Adipose tissue (tissue), 3 donors: ENCODE measurements around the gene STPG3. TPM values are rescaled to one million over a fixed set of nuclear protein-coding genes. Genes with fewer than 3 reads are reported as not detected.
"Not testable (repeated sequence)": the region's sequence is repeated elsewhere in the genome, so short reads cannot be mapped to it uniquely, and the experiment has no call there.

ENCODE experiments used
- H3K27ac ChIP-seq: one replicate; pipeline ENCODE4 v1.5.1; 2013; ENCODE audit warnings: low read depth, low read length
- WGBS, 3 donors: extraction: QIAGEN DNeasy Blood & Tissue Kit; methylation state at CpG; one replicate each; pipeline ENCODE4 v1.1.7; 2013; 5-methylcytosine and 5-hydroxymethylcytosine counted together
- polyA plus RNA-seq, 3 donors: library from polyadenylated mRNA; stranded (reverse); fragments of 200-250 nt; gene quantifications; one replicate each; pipeline ENCODE4 v1.2.3, GENCODE V29; 2013
- donor health status: healthy with polysubstance abuse.
- donor health status: Bipolar disorder and iron deficiency.
- donor health status: healthy.

The STPG3 gene
- polyA plus RNA-seq, 3 donors, result 0.16 TPM; not detected in 2

DNA sequence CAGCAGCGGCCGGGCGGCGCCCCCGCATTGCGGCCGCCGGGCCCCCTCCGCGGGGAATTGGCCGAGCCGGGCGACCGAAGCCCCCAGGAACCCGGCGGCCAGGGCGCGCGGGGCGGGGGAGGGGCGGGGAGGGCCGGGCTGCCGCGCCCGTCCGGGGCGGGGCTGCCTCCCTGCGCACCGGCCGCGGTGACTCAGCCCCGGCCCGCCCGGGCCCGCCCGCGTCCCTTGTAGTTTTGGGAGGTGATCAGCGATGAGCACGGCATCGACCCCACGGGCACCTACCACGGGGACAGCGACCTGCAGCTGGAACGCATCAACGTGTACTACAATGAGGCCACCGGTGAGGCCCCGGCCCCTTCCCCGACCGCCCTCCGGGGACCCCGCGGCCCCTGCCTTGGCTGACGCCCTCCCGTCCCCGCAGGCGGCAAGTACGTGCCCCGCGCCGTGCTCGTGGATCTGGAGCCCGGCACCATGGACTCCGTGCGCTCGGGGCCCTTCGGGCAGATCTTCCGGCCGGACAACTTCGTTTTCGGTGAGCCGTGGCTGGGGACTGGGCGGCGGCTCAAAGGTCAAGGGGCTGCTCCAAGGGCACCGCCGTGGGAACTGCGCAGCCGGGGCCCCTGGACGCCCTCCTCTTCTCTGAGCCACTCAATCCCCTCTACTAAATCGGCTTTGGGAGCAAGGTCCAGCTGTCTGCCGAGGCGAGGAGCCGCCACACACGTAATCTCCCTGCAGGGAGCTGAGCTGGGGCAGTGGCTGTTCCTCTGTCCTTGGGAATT is 9.4 kb upstream of the STPG3 start:
- 1 to 2% (median 2%) methylated on average over 47 to 81 of the region's 83 CpGs for WGBS, 3 donors

DNA sequence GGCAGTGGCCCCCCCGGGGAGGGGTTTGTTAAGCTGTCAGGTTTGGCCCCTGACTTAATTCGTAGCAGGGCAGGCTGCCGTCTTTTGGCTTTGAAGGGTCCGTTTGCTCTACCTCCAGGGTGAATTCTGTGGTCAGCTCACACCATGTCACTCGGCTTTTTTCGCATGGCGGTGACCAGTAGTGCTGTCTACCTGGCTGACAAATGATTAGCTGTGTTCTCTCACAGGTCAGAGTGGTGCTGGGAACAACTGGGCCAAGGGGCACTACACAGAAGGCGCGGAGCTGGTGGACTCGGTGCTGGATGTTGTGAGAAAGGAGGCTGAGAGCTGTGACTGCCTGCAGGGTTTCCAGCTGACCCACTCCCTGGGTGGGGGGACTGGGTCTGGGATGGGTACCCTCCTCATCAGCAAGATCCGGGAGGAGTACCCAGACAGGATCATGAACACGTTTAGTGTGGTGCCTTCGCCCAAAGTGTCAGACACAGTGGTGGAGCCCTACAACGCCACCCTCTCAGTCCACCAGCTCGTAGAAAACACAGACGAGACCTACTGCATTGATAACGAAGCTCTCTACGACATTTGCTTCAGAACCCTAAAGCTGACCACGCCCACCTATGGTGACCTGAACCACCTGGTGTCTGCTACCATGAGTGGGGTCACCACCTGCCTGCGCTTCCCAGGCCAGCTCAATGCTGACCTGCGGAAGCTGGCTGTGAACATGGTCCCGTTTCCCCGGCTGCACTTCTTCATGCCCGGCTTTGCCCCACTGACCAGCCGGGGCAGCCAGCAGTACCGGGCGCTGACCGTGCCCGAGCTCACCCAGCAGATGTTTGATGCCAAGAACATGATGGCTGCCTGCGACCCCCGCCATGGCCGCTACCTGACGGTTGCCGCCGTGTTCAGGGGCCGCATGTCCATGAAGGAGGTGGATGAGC is 8.6 kb upstream of the STPG3 start:
- H3K27ac ChIP-seq, result peak overlapping the region; percentile 52
- WGBS, 3 donors, result 43 to 83% (median 73%) methylated on average over 36 of the region's 36 CpGs

More for the DNA sequence above, 9.4 kb upstream of the STPG3 start:
- H3K27ac ChIP-seq, result peak overlapping the region; percentile 52

DNA sequence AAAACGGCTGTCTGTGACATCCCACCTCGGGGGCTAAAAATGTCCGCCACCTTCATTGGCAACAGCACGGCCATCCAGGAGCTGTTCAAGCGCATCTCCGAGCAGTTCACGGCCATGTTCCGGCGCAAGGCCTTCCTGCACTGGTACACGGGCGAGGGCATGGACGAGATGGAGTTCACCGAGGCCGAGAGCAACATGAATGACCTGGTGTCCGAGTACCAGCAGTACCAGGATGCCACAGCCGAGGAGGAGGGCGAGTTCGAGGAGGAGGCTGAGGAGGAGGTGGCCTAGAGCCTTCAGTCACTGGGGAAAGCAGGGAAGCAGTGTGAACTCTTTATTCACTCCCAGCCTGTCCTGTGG is 7.8 kb upstream of the STPG3 start:
- H3K27ac ChIP-seq, result not testable (repeated sequence)
- 66 to 94% (median 91%) methylated on average over 15 to 18 of the region's 18 CpGs for WGBS, 3 donors

DNA sequence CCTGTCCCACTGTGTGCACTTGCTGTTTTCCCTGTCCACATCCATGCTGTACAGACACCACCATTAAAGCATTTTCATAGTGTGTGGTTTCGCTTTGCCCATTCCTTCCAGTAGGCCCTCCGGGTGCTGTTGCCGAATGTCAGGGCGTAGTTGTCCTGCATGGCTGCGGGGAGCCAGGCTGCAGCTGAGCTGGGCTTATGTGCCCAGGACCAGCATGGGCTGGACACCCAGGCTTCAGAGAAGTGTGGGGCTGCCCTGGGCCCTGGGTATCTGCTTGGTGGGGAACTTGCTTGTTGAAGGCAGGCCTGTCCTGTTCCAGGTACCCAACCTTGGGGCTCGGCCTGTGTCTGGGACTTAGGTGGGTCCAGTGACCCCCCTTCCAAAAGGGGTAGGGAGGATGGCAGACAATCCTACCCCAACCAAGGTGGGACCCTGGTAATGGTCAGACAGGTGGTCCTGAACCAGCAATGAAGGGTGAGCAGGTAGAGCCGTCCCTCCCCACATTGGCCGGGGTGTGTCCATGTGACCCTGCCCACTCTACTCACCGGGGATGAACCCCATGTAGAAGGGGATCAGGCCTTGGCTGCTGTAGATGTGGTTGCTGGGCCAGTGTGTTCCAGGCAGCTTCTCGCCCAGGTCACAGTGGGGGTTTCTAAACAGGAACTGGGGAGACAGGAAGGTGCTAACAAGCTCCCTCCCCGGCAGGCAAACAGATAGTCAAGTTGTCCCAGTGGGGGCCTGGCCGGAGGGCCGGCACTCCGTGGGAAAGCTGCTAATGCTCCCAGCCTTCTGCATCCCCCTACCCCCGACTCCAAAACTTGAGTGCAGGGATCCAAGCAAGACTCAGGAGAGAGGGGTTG is 7.2 kb upstream of the STPG3 start:
- H3K27ac ChIP-seq, result no peak overlapping the region

DNA sequence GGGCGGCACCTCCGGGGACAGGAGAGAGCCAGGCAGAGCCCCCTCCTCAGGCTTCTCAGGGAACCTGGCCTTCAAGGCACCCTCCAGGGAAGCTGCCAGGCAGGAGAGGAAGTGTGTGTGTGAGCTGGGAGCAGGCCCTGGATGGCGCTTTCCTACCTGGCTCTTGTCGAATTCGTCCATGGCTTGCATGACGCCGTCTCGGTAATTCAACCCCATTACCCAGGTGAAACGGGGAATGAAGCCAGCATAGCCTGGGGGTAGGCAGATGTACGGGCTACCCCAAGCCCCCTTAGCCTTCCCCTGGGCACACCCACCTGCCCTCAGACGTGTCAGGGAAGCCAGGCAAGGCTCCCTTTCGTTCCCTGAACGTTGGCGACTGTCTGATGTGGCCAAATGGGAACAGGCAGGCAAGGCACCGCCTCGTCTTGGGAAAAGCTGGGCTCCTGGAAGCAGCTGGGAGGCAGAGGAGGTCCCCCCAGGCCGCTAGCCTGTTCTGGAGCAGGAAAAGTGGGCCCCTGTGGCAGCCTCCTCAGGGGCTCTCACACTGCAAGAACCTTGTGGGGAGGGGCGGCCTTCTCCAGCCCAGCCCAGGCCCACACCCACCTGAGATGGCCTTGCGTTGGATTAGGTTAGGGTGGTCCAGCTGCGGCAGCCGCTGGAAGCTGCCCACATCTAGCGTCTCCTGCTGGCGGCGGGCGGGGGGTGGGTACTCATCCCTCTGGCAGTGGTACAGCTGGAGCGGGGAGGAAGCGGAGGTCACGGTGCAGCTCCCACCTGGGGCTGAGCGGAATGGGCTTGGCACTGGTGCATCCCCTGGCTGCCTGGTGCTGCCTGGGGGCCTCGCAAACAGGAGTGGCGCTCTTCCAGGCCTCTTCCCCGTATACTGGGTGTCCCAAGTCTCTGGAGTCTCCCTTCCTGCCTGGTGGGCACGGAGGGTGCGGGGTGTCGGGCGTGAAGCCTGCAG is 6.3 kb upstream of the STPG3 start:
- 66 to 68% (median 67%) methylated on average over 33 to 36 of the region's 36 CpGs for WGBS, 3 donors
- no peak overlapping the region for H3K27ac ChIP-seq

More for the DNA sequence above, 7.2 kb upstream of the STPG3 start:
- 56 to 71% (median 68%) methylated on average over 15 of the region's 15 CpGs for WGBS, 3 donors

DNA sequence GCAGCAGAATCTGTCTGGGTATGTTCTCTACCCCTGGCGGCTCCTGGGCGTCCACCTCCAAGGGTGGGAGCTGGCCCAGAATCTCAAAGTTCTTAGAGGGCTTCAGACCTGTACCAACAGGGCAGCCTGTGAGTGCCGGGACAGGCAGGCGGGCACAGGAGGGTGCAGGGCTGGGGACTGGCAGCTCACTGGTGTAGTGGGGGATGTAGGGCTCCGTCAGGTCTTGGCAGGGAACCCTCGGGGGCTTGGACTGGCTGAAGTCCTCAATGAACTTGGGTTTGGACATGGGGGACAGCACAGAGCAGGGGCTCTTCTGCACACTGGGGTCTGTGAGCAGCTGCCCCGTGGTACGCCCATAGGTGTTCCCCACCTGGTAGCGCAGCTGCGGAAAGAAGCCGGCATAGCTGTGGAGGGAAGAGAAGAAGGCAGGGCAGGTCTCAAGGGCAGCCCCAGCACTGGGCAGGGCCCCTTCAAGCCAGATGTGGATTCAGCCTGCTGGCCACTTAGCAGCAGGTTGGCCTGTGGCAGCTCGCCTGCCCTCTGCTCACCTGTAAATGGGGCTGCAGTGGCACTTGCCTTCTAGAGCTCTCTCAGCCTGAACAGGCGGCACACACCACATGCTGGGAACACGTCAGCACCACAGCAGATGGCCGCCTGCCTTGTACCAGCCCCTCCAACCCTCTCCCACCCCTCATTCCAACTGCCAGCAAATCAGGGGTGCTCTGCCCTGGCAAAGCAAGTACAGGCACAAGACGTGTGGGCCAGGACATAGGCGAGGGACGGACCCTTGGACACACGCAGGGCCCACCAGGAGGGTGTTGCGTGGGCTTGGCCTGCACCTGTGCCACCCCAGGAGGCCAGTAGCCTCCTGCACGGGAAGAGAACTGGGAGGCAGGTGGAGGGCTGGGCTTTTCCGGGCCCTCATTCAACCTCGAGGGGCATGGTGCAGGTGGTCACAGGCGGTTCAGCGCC is 5.3 kb upstream of the STPG3 start:
- WGBS, 3 donors, result 88 to 92% (median 92%) methylated on average over 23 to 25 of the region's 25 CpGs
- H3K27ac ChIP-seq, result no peak overlapping the region

DNA sequence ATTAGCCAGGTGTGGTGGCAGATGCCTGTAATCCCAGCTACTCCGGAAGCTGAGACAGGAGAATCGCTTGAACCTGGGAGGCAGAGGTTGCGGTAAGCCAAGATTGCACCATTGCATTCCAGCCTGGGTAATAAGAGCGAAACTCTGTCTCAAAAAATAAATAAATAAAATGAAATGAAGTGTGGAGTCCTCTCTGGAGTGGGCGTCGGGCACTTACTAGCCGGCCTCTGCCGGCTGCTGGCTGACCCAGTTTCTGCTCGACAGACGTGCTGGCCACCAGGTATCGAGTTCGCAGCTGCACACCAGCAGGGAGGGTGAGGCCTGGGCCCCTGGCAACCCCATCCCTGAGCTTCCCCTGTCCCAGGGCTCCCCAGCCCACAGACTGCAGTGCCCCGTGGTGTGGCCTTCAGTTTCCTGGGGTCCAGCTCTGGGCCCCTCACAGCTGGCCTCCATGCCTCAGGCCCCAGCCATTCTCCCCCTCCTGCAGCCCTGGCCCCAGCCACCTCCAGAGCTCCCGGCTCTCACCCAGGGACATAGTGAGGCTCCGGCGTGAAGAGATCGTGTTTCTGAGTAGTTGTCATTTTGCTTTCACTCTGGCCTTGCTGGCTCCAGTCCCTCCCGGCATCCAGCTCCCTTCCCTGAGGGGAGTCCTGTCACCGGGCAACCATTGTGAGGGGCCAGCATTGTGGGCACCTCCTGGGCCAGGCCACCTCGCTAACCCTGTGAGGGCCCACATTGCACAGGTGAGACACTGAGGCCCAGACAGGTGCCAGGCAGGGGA is 3.8 kb upstream of the STPG3 start:
- 75 to 84% (median 77%) methylated on average over 20 of the region's 20 CpGs for WGBS, 3 donors
- no peak overlapping the region for H3K27ac ChIP-seq

DNA sequence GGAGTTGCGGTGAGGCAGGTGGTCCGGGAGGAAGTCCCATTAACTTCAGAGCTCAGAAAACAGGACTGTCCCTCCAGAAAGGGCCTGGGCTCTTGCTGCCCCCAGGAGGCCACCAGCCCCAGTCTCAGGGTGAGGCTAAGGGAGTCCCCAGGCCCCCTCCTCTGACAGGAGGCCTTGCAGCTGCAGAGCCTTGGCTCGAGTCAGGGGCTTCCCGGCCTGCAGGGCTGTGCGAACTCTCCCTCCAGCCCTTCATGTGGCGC is 3.2 kb upstream of the STPG3 start:
- H3K27ac ChIP-seq, result no peak overlapping the region
- 83 to 93% (median 88%) methylated on average over 6 of the region's 6 CpGs for WGBS, 3 donors

DNA sequence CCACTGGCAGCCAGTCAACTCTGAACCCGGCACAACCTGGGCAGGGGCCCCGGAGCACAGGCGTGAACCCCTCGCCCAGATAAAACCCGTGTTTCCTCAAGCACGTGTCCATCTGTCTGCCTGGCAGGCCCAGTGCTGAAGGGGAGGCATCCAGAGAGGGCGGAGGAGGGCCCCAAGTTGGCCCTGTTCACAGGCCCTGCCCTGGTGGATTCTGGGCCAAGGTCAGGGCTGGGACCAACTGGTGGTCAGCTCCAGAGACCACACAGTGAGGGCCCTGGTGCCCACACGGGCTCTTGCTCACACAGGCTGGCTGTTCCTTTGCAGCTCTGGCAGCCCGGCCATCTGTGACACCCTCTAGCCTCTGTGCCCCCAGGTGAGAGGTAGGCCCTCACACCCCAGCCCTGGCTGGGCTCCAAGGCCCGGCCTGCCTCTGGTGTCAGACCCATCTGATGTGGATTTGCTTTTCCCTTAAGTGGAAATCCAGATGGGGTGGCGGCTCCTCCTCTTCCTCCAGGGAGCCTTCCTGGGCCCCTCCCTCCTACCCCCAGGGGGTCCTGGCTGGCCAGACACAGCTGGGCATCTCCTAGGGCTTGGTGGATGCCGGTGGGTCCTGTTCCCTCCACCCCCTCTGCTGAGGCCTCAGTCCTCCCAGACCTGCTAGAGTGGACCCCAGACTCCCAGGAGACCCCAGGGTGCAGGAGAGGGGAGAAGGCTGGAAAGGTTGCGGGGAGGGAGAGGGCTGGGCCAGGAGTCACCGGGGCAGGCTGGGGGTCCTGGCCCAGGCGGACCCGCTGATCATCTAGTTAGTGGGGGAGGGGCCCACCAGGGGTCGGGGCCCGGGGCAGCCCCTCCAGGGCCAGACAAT is 525 bp upstream of the STPG3 start:
- 53 to 64% (median 61%) methylated on average over 12 to 18 of the region's 18 CpGs for WGBS, 3 donors
- H3K27ac ChIP-seq, result no peak overlapping the region

DNA sequence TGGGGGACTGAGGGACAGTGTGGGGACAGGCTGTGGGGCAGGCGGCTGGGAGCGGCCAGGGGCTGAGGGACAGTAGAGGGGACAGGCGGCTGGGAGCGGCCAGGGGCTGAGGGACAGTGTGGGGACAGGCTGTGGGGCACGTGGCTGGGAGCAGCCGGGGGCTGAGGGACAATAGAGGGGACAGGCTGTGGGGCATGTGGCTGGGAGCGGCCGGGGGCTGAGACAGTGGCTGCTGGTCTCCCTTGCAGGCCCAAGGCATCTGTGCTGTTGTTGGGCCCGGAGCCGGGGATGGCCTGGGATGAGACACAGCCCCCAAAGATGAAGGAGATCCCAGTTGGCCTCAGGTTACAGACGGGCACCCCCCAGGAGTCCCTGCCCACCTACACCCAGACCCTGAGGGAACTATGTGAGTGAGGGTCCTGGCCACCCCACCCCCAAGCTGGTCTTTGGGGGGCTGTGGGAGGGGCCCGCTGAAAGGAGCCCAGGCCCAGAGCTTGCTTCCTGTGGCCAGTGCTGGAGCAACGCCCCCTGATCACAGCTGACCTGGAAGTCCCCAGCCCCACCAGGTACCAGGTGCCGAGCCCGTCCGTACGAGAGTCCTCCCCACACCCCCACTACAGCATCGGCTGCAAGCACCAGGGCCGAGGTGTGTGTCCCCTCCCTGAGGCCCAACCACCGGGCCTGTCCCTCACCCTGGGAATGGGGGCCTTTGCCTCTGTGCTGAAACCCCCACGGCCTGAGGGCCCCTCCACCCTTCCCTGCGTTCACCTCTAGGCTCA is 593 bp downstream of the STPG3 start:
- H3K27ac ChIP-seq, result no peak overlapping the region
- 84 to 95% (median 88%) methylated on average over 18 to 22 of the region's 22 CpGs for WGBS, 3 donors

DNA sequence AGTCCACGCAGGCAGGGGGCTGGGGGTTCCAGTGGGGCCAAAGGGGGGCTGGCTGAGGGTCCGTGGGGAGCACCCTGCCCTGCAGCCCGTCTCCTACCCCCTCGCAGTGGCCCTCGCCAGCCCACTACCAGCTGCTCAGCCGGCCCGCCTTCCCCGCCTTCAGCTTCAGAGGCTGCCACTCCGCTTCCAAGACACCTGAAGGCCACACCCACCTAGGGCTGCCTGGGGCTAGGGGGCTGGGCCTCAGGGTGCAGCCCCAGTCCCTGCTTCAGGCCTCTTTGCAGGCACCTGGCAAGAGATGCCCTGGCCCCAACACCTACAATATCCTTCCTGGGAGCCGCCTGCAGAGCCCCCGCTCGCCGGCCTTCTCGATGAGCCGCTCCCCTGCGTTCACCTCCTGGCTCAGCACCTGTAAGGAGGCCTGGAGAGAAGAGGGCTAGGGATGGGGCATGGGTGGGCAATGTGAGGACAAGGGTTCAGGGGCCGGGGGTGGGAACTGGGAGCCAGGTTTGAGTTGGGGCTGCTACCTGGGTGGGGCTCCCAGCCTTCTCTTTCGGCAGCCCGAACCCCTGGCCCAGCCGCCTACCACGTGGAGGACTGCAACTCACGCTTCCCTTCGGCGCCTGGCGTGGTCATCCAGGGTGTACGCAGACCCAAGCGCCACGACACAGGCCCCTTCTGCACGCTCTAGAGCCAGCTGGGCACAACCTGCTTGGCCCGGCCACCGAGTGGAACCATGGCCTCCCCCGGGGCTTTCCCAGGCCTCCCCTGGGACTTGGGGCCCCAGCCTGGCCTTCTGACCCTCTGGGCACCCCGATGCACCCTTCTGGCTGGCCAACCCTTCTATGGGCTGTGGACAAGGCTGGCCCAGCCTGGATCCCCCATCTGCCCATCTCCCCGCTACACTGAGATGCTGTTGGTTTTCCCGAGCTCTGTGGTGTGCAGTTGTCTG is 1.7 kb downstream of the STPG3 start:
- 77 to 91% (median 90%) methylated on average over 30 to 35 of the region's 35 CpGs for WGBS, 3 donors
- no peak overlapping the region for H3K27ac ChIP-seq

DNA sequence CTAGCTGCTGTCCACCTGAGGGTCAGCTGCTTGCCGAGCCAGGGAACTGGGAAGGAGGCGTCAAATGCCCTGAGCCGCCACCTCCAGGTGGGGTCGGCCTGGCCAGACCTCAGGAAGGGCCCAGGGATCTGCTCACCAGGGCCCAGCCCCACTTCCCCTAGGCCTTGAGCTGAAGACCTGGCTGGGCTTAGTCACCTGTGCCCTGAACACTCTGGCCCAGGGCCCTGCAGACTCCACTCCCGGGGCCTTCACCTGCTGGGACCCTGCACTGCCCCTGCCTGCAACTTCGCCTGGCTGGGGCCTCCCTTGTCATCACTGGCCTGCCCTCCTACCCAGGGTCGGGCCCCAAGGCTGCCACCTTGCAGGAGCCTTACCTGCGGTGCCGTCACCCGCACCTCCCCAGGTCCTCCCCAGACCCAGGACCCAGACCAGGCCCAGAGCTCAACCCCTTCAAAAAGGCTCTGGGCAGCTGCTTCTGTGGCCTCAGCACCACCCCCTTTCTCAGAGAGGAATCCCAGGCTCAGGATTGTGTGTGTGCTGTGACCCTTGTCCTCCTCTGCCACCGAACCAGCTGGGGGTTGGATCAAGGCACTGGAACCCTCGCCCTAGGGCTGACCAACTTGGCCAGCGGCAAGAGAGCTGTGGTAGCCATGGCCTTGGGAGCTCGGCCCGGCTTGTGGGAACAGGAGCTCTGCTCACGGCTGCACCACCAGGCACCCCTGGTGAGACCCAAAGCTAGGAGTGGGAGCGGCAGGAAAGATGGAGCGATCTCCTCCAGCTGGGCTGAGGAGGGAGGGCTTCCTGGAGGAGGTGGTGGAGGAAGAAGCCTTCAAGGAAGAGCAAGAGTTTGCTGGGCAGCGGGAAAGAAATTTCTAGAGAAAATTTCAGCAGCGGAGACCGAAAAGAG is 2.9 kb downstream of the STPG3 start:
- H3K27ac ChIP-seq, result no peak overlapping the region
- WGBS, 3 donors, result 34 to 76% (median 66%) methylated on average over 21 of the region's 21 CpGs
